ENCODE data around the gene VPS52.
"Not testable (repeated sequence)": the region's sequence is repeated elsewhere in the genome, so short reads cannot be mapped to it uniquely, and the experiment has no call there.

The VPS52 gene

DNA sequence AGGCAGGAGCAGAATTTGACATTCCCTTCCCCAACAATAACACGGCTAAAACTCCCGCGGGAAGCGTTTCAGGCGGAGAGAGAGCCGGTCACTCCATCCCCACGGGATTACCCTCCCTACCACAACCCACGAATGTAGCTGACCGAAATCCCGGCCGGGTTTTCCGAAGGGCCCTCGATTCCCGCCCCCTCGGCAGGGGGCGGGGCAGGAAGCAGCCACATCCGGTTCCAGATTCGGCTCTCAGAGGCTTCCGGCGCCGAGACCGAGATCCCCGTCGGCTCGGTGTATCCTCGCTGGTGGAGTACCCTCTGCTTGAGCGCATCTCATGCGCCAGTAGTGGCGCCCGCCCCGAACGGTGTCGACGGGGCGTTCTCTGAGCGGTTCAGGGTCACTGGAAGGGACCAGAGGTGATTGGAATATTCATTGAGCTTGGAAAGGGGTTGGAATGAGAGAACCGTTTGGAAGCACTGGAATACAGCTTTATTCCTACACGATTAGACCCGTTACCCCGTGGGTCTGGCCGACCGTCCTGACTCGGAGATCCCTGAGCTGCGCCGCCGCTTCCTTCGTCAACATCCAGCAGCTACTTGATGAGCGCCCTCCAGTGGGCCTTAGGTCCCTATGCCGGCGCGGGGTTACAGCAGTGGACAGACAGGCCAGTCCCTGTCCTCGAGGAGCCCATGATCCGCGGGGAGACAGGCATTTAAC lies 27.7 kb upstream of the VPS52 start:
- peak; percentile 98 for DNase-seq

DNA sequence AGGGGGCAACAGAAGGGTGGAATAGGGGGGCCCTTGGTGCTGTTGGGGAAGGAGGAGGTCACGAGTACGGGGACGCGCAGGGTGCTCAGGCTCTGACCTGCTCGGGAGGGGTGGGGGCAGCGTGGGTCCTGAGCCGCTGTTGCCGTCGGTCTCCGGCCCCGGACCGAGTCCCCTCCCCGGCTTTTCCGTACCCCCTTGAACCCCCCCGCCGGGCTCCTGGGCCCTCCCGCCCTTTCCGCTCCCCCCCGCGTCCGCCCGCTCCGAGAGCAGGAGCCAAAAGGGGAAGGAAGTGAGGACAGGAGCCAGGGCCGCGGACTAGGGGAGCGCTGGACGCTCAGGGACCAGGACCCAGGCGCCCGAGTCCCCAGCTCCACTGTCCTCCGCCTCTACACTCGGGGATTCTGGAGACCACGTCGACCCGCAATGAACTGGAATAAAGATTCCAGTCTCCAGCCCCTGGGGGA lies 27.1 kb upstream of the VPS52 start, which contains the start of gene RGL2:
Gene RGL2 (minus strand): TSS at position 170 of the 464 bp plus-strand sequence. CDS start 332 bp downstream, outside the sequence.
- DNase-seq = peak; percentile 93

DNA sequence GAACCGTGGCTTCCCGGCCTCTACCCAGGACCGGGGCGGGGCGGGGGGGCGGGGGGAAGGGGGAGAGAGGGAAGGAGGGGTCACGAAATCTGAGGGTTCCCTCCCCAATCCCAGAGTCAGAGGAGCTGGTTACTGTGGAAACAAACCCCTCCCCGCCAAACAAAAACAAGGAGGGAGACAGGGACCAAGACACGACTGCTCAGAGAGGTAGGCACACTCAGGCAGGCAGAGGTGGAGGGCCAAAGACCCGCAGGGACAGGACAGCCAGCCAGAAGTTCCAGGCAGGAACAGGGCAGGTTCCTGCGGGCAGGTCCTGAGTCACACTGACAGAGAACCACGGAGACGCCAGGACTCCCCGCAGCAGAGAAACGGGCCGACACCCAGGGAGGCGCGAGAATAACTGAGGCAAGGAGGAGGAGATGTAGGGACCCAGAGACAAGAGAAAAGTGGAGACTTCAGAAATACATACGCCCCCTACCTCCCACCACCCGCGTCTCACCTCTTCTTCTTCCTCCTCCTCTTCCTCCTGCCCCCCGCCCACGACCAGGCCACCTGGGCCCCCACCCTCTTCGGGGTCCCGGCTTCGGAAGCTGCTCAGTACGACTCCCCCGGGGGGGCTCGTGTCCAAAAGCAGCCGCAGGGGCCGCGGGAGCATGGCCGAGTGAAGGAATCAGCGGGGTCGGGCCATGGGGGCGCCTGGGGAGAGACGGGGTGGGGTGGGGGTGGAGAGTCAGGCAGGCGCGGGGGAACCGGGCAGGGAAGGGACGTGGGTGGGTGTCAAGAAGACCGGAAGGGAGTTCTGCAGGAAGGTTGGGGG lies 26.5 kb upstream of the VPS52 start:
- DNase-seq = peak; percentile 90

DNA sequence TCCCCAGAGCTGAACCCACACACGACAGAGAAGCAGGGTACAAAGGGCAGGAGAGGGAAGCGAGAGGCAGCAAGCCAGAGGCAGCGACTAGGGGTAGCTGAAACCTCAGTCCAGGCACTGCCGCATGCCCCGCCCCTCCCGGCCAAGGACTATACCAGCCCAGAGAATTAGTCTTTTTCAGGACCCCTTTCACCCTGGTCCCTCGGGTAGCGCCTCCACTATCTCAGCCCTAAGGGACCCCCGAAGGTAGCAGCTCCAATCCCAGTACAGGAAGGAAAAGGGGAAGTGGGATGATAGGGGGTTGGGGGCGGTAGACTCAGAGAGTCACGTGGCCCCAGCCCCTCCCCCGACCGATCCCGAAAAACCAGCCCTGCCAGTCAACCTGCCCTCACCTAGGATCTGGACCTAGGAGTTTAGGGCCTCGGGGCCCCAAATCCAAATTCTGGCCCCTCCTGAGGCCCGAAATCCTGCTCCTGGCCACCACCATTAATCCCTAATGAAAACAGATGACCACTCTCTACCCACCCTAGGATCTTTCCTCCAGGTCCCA lies 25.8 kb upstream of the VPS52 start:
- peak; percentile 56 for DNase-seq

DNA sequence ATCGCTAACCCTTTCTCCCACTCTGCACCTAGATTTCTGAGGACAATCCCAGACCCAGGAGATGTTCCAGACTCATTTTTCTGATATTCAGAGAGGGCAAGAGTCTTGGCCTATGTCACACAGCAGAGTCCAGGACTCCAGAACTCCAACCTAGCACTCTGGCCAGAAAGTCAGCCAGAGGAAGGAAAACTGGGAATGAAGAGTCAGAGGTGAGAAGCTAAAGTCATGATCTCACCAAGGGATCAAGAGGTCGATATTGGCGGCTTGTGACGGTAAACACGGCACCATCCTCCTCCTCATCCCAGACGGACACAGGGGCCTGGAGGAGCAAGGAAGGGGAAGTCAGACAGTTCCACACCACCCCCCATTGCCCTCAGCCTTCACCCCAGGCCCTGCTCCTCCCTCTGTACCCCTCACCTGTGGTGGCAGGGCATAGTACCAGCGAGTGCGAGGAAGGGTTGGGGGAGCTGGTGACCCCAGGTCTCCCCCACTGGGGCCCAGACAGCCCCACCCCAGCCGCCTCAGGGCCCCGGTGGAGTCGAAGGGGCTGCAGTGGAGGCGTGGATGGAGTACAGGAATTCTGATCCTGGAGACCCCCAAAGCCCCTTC lies 25.2 kb upstream of the VPS52 start:
- DNase-seq = no peak

DNA sequence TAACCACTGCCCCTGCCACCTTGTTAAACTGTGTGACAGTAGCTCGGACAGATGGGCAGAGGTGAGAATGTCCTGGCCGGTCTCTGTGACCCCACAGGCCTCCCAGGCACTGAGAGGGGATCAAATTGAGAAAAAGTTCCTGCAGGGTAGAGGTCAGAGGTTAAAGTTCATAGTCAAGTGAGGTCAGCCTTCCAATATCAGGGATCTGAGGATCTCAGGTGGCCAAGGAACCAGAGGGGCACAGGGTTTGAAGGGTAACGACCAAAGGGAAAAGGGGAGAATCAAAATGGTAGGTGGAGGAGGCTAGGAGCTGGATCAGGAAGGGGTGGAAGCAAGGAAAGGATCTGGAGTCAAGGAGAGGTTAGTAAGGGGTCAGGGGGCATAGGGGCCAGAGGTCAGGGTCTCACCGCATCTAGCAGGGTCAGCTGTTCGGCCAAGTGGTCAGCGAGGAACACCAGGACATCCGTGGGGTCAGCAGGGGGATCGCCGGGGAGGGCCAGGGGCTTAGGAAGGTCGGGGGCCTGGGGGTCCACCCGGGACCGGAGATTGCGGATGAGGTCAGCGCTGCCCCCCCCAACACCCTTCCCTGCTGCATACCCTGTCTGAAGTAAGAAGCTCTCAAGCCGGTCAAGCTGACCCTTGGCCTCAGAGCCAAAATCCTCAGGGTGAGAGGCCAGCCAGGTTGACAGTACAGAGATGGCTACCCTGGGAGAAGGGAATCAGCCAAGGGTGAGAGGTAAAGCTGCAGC lies 24.1 kb upstream of the VPS52 start:
- no peak for DNase-seq

DNA sequence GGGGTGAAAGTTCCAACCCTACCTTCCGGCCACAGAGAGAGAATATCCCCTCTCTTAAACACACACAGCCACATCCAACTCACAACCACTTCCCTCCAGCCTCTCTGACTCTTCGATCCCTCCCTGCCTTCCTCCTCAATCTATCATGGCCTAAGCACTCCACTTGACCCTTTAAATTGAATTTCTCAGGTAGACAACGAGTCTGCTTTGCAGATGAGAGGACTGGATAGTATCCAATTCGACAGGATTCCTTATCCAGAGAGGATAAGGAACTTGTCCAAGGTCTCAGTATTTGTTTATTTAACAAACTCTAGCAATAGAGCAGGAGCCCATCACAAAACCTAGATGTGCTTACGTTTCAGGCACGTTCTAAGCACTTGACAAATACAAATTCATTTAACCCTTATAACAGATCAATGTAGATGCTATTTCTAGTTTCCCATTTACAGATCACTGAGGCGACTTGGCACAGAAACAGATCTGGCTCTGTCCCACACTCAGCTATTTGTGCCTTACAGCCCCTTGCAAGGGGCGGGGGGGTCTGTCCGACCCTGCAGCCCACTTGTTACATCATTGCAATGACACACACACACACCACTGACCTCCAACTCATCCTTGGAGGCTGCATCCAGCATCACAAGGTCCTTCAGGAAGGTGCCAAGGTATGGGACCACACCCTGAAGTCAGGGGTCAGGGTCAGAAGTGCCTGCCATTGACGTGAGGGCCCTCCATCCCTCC lies 22.6 kb upstream of the VPS52 start:
- DNase-seq = no peak

DNA sequence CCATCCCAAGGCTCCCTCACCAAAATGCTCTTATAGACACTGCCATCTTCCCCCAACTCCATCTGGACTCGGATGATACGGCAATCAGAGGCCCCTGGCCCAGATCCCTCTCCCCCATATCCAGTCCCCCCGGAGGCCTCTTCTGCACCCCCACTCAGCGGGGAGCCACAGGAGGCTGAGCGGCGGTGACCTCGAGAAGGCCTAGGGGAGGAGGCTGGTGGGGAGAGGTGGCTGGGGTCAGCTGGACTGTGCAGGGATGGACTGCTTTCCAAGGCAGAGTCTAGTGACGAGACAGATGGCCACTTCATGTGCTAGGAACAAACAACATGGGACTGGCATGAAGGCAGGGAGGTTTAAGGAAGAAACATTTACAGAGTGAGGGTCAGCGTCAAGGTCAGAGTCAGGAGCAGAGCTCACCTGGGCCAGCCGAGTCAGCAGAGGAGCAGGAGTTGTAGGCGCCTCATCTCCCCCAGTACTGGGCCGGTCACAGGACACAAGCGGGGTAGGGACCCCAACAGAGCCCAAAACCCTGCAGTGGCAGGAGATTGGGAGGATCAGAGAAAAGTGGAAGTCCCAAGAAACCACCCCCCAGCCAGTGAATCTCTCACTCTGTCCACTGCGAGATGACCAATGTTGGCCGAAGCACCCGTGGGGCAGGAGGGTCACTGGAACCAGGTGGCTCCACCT lies 21.5 kb upstream of the VPS52 start:
- no peak for DNase-seq

DNA sequence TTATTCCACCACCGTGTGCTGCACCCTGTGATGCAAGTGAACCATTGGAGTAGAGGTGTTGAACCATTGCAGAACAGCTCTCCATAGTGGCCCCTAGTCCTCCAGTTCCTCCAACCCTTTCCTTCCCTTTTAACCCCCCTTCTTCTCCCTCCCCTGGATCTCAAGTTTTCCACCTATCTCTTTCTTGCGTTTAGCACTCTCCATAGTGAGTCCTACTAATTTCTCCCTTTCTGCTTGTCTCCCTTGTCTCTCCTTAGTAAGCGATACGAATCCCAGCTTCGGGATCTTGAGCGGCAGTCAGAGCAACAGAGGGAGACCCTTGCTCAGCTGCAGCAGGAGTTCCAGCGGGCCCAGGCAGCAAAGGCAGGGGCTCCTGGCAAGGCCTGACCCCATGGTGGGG lies 18.8 kb upstream of the VPS52 start:
- peak; percentile 13 for DNase-seq

DNA sequence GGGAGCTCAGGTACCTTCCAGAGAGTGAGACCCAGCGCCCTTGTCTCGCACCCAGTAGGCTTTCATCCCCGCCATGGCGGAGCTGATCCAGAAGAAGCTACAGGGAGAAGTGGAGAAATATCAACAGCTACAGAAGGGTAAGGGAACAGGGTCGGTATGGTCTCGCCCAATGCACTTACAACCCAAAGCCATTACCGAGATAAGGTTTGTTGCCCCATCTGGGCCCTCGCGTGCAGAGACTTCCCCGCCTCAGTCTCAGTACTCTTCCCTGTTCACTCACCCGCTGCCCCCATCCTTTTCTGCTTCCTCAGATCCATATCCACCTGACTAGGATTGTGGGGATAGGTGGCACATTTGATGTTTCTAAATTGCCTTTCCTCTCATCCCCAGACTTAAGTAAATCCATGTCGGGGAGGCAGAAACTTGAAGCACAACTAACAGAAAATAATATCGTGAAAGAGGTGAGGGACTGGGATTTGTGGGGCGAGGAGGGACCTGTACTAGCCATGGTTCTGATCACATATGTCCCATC lies 18.2 kb upstream of the VPS52 start:
- DNase-seq = peak; percentile 72

DNA sequence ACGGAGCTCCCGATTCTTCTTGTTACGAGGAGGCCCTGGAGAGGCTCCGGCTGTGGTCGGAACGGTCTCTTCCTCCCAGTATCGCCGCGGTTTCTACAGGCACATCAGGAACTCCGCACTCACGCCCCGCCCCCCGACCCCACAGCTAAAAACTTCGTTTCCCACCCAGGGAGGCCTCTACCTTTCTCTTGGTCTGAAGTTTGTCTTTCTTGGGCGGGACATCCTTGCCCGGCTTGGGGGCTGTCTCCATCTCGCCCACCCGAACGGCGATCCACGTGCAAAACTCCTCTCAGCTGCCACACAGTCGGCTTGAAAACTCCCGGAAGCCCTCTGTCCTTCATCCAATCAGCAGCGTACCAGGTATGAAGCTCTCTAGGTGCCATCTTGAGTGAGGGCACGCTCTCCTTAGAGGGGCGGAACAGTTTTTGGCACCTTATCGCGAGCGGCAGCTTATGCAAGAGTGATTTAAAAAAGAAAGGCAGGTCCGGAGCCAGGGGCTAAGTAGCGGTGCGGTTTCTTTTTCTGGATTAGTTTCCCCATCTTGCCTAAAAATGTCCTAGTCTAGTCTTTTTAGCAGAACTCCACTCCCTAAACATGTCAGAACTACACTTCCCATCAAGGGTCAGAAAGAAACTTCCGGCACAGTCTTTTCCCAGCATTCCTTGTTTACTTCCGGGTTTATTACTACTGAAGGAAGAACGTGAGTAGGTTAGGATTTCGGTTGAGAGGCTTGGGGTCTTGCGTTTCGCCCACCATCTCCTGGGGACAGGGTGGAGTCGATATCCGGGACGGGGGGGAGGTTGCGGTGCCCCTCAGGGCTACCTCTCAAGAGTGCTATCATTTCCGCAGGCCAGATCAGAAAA lies 17.5 kb upstream of the VPS52 start, which contains the start of the genes PFDN6 and WDR46:
Gene PFDN6 (plus strand): TSS at position 681 of the 863 bp plus-strand sequence. CDS start 256 bp downstream, outside the sequence.
Gene WDR46 (minus strand): TSS at position 319 of the 863 bp plus-strand sequence. CDS start 69 bp downstream, at position 250.
- DNase-seq = peak; percentile 97

DNA sequence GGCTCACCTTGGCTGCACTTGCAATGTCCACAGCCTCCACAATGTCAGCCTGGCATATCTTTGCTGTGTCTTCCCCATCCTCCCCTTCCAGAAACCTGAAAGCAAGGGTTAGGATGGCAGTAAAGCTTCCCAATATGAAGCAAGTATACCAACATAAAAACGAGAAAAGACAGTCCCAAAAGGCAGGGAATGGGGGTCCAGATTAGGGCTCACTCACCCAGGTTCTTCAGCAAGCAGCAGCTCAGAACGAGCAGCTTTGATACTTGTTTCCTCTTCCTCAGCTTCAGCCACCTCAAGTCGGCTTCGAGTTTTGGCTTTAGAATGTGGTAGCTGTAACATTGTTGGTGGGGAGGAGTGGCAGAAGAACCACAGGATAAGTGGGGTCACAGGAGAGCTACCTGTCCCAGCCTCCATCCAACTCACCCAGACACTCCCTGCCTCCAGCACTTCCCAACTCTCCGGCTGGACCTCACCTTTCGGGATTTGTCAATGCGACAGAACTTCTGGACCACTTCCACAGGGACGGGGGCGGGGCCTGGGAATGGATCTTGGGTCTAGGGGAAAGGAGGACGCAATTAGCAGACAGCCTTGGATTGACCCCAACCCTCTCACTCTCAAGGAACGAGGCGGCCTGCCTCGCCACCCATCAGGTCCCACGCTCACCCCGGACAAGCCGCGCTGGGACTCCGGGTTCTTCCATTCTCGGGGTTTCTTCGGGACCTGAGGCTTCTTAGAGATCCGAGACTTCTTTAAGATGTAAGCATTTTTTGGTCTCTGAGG lies 16.7 kb upstream of the VPS52 start:
- DNase-seq = peak; percentile 18

DNA sequence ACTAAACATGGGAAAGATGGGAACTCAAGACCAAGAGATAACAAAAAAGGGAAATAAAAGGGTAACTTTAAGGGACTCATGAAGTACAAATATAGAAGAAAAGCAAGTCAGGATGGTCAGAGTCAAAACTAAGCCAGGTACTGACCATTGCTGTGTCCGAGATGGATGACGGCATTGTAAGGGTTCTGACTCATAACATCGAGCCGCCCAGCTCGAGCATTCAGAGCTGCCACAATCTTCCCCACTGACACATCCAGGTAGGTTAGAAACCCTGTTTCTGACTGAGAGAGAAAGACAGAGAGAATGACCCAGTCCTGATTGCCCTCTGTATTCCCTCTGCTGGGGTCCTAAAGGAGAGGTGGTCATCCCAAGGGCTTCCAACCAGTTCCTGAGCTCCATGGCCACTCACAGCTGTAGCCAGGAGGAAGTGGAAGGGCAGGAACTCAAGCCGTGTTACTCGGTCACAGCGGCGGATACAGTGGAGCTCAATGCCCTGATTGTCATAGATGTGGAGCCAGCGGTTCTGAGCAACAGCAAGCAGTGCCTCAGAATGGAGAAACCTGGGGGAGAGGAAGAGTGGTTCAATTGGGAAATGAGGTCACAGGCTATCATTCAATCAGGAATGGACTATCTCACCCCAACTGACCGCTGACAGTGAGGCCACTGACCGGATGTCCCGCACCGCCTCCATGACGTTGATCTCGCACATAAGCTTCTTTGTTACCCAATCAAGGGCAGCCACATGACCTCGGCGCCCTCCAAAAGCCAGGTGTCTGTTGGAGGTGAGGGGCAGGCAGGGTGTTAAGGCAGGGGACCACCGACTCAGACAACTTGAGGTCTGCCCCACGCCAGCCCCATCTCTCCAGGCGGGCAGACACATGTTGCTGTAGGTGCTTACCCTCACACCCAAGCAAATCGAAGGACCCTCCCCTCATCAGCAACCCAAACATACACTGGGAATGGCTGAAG lies 15.6 kb upstream of the VPS52 start:
- no peak for DNase-seq

DNA sequence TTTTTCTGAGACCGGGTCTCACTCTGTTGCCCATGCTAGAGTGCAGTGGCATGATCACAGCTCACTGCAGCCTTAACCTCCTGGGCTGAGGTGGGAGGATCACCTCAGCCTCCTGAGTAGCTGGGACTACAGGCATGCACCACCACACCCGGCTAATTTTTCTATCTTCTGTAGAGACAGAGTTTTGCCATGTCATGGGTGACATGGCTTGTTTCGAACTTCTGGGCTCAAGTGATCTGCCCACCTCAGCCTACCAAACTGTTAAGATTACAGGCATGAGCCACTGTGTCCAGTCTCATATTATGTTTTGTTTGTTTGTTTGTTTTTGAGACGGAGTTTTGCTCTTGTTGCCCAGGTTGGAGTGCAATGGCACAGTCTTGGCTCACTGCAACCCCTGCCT lies 13.5 kb upstream of the VPS52 start:
- not testable (repeated sequence) for DNase-seq

DNA sequence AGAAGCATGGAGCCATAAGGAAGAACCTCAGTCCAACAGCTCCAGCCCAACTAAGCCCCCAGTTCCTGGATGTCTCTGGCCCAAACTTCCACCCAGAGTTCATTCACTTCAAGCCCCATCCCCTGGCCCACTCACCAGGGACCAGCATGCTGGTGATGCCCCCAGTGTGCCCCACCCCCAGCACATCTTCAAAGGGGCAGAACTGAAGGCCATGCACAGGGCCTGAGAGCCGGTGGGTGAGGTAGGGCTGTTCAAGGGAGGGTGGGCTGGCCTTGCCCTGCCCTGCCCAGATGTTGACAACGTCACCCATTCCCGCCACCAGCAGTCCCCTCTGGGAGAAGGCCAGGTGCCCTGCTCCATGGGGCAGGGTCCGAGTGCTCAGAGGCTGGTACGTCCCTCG lies 8.9 kb upstream of the VPS52 start:
- DNase-seq = no peak

DNA sequence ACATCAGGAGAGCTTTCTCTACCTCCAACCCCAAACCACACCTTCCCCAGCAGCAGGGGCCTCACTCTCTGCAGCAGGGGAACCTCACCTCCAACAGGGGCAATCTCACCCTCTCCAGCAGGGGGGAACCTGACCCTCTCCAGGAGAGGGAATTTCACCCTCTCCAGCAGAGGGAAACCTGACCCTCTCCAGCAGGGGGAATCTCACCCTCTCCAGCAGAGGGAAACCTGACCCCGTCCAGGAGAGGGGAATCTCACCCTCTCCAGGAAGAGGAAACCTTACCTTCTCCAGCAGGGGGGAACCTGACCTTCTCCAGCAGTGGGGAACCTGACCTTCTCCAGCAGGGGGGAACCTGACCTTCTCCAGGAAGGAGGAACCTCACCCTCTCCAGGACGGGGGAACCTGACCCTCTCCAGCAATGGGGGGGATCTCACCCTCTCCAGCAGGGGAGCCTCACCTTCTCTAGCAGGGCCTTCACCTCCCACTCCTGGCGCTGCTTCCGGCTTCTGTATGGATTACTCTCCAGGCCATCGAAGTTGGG lies 8.4 kb upstream of the VPS52 start:
- peak; percentile 83 for DNase-seq

DNA sequence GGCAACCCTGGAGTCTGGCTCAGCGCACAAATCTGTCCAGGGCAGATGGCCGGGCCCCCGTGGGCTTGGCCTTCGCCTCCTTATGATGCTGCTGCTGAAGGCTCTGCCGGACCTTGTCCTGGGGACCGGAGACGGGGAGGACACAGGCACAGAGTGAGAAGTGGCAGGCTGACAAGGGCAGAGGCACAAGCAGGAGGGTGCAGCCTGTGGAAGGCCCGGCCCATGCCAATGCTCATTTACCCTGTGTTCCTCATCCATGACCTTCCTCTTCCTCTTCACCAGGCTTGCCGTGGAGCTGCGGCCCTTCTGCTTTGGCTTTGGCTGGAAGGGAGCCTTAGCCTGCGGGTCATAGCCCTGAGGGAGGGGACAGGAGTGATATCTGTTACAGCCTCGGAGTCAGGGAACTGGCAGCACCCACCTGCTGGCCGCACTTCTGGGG lies 7.6 kb upstream of the VPS52 start:
- DNase-seq = no peak
